OCI-LY1 (cell line): ENCODE data around the gene PTPRG.

ENCODE experiments used
- CTCF ChIP-seq: fragments of 200-600 bp; sonication (generic), shearing (Covaris generic); IDR thresholded peaks from 2 replicates; pipeline ENCODE4 v1.5.1; 2017; ENCODE audit warnings: mild to moderate bottlenecking, antibody characterized with exemption, low read length, moderate library complexity, mixed read lengths
- EZH2 ChIP-seq: fragments of 200-600 bp; sonication (generic), shearing (Covaris generic); IDR thresholded peaks from 2 replicates; pipeline ENCODE4 v1.8.0; 2017; ENCODE audit warnings: borderline replicate concordance, mixed run types, mild to moderate bottlenecking, antibody characterized with exemption, low read length, moderate library complexity, mixed read lengths

GRCh38 chr3:61532739-61533500, 28.5 kb upstream of the PTPRG start:
- TF ChIP-seq CTCF (no peak), EZH2 (no peak)
